WTC11 (cell line): ENCODE results near the gene SMYD4. TPM values are rescaled to one million over a fixed set of nuclear protein-coding genes. Genes with fewer than 3 reads are reported as not detected.
"Not testable (repeated sequence)": the region's sequence is repeated elsewhere in the genome, so short reads cannot be mapped to it uniquely, and the experiment has no call there.

Experiments used
- ATAC-seq: fragments of 200-7000 bp; cut with Tn5 transposase; 2 replicates; pipeline ENCODE4 v1.10.0; 2021; ENCODE audit warnings: mild to moderate bottlenecking, moderate library complexity
- CTCF ChIA-PET: fragments of 300-600 bp; sonication (Branson Sonifier 250); formaldehyde crosslinking; loops from one replicate; lab custom pipeline; 2021; ENCODE audit warnings: antibody characterized with exemption; lab: Charles Lee
- POLR2A ChIA-PET: fragments of 350-600 bp; sonication (Branson Sonifier 250); formaldehyde crosslinking; loops from one replicate; lab custom pipeline; 2021; ENCODE audit warnings: antibody characterized with exemption; lab: Charles Lee
- DNase-seq: peaks from one replicate; pipeline ENCODE4 v3.0.0; 2021; ENCODE audit warnings: low spot score
- H3K27ac Mint-ChIP-seq: 2 replicates; pipeline ENCODE4 v1.8.0; 2021; ENCODE audit warnings: mixed read lengths
- H3K27me3 Mint-ChIP-seq: 2 replicates; pipeline ENCODE4 v1.8.0; 2021; ENCODE audit warnings: low read depth, mild to moderate bottlenecking, moderate library complexity, mixed read lengths
- H3K36me3 Mint-ChIP-seq: 2 replicates; pipeline ENCODE4 v1.8.0; 2021; ENCODE audit warnings: mixed read lengths
- H3K4me1 Mint-ChIP-seq: 2 replicates; pipeline ENCODE4 v1.8.0; 2022; ENCODE audit warnings: mixed read lengths
- H3K4me3 Mint-ChIP-seq: 2 replicates; pipeline ENCODE4 v1.8.0; 2021; ENCODE audit warnings: mild to moderate bottlenecking, moderate library complexity, mixed read lengths
- H3K9me3 Mint-ChIP-seq: 2 replicates; pipeline ENCODE4 v1.8.0; 2021; ENCODE audit warnings: mixed read lengths
- CREM ChIP-seq: sonication (generic); formaldehyde crosslinking; IDR thresholded peaks from 2 replicates; pipeline ENCODE4 v1.8.1; 2022; ENCODE audit warnings: mild to moderate bottlenecking, missing genetic modification reagents, moderate library complexity
- ETV6 ChIP-seq: sonication (generic); formaldehyde crosslinking; IDR thresholded peaks from 2 replicates; pipeline ENCODE4 v1.8.1; 2022; ENCODE audit warnings: mild to moderate bottlenecking, missing genetic modification reagents
- GABPB1 ChIP-seq: sonication (generic); formaldehyde crosslinking; IDR thresholded peaks from 2 replicates; pipeline ENCODE4 v1.8.1; 2023; ENCODE audit warnings: mild to moderate bottlenecking, missing genetic modification reagents
- HMGA2 ChIP-seq: fragments of 250-450 bp; sonication (Bioruptor Pico); IDR thresholded peaks from 2 replicates; pipeline ENCODE4 v1.4.0; 2021; ENCODE audit warnings: mild to moderate bottlenecking, moderate library complexity
- NFE2L1 ChIP-seq: sonication (generic); formaldehyde crosslinking; IDR thresholded peaks from 2 replicates; pipeline ENCODE4 v1.8.1; 2023; ENCODE audit warnings: missing genetic modification reagents
- NFYB ChIP-seq: sonication (generic); formaldehyde crosslinking; conservative IDR thresholded peaks from 2 replicates; pipeline ENCODE4 v1.8.0; 2022; ENCODE audit warnings: low read depth, missing genetic modification reagents
- SP1 ChIP-seq: sonication (generic); formaldehyde crosslinking; conservative IDR thresholded peaks from 2 replicates; pipeline ENCODE4 v1.8.1; 2022; ENCODE audit warnings: missing genetic modification reagents
- TCF7 ChIP-seq: sonication (generic); formaldehyde crosslinking; IDR thresholded peaks from 2 replicates; pipeline ENCODE4 v1.8.0; 2022; ENCODE audit warnings: mild to moderate bottlenecking, low read depth, missing genetic modification reagents, moderate library complexity
- TEAD1 ChIP-seq: sonication (generic); formaldehyde crosslinking; IDR thresholded peaks from 2 replicates; pipeline ENCODE4 v1.8.0; 2022; ENCODE audit warnings: mild to moderate bottlenecking, missing genetic modification reagents
- total RNA-seq: library from RNA; stranded (reverse); gene quantifications from 3 replicates; pipeline ENCODE4 v1.2.3, GENCODE V29; 2021
- TF ChIP-seq, protein P1 (sequence below): fragments of 250-450 bp; sonication (Bioruptor Pico); IDR thresholded peaks from 2 replicates; pipeline ENCODE4 v1.9.0; 2021; ENCODE audit warnings: mild to moderate bottlenecking
- TF ChIP-seq, protein P2 (sequence below): sonication (generic); formaldehyde crosslinking; IDR thresholded peaks from 2 replicates; pipeline ENCODE4 v1.8.1; 2022; ENCODE audit warnings: low read depth, mild to moderate bottlenecking, moderate library complexity, missing genetic modification reagents, borderline replicate concordance
- TF ChIP-seq, protein P3 (sequence below): fragments of 200-600 bp; IDR thresholded peaks from 2 replicates; pipeline ENCODE4 v1.8.0; 2022; ENCODE audit warnings: antibody characterized with exemption
- TF ChIP-seq, protein P4 (sequence below): sonication (generic); formaldehyde crosslinking; IDR thresholded peaks from 2 replicates; pipeline ENCODE4 v1.8.1; 2023; ENCODE audit warnings: mild to moderate bottlenecking, missing genetic modification reagents
- TF ChIP-seq, protein P5 (sequence below): sonication (generic); formaldehyde crosslinking; IDR thresholded peaks from 2 replicates; pipeline ENCODE4 v1.8.0; 2022; ENCODE audit warnings: mild to moderate bottlenecking, missing genetic modification reagents

SMYD4 gene
- total RNA-seq, 1 experiment from 2014 or later = 24.1 TPM

DNA sequence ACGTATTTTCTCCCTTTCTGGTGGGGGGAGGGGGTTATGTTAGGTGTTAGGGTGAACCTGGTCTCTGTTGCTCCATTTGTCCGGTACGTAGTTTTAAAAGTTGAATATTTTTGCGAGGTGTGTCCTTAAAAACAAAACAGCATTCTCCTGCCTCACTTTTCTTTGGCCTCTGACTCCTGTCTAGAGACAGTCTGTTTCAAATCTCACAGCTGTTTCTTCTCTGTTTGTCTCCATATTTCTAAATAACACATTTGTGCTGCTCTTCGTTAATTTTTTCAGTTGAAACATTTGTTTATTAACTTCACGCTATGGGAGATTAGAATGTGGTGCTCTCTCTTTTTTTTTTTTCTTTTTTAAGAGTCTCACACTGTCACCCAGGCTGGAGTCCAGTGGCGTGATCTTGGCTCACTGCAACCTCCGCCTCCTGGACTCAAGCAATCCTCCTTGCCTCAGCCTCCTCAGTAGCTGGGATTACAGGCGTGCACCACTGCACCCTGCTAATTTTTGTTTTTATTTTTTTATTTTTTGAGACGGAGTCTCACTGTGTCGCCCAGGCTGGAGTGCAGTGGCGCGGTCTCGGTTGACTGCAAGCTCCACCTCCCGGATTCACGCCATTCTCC lies 31.8 kb upstream of the SMYD4 start:
- H3K27me3 Mint-ChIP-seq = no peaks in the 10 kb centered on the region
- no peaks in the 10 kb centered on the region for H3K9me3 Mint-ChIP-seq
- CTCF ChIA-PET = no interaction called here
- DNase-seq (no peak), ATAC-seq (no peak)
- H3K36me3 Mint-ChIP-seq = peaks cover 22% of the 10 kb centered on the region
- TF ChIP-seq, protein P1, sequence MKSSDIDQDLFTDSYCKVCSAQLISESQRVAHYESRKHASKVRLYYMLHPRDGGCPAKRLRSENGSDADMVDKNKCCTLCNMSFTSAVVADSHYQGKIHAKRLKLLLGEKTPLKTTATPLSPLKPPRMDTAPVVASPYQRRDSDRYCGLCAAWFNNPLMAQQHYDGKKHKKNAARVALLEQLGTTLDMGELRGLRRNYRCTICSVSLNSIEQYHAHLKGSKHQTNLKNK (CRISPR knock-in tag) = no peak
- TF ChIP-seq CREM (CRISPR knock-in tag) = no peak
- no peak overlapping the region for H3K4me3 Mint-ChIP-seq
- H3K4me1 Mint-ChIP-seq = no peaks in the 10 kb centered on the region
- POLR2A ChIA-PET = no interaction called here
- no peak overlapping the region for H3K27ac Mint-ChIP-seq

DNA sequence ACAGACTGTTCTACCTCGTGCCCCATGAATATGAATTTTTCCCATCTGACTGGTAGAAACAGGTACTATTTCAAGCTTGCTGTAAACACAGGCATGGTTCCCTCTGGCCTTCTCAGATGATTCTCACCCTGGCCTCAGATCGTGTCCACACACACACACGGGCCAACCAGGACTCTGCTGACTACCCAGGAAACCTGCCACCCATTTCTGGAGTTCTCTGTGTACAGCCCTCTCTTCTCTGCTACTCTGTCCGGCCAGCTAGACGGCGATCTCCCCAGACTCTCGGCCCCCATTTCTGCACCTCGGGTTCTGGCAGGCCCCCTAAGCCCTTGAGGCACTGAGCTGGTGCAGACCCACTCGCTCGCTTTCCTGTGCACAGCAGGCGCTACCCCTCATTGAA lies 31.3 kb upstream of the SMYD4 start:
- ChIA-PET POLR2A (no interaction called here), CTCF (no interaction called here)
- H3K4me3 Mint-ChIP-seq = no peak overlapping the region
- DNase-seq = no peak
- peak overlapping the region; percentile 24; the same call in 1 of the 2 replicates for H3K27ac Mint-ChIP-seq
- H3K9me3 Mint-ChIP-seq = no peaks in the 10 kb centered on the region
- H3K4me1 Mint-ChIP-seq = no peaks in the 10 kb centered on the region
- TF ChIP-seq CREM (CRISPR knock-in tag) (no peak), NFE2L1 (CRISPR knock-in tag) (no peak)
- TF ChIP-seq, protein P2, sequence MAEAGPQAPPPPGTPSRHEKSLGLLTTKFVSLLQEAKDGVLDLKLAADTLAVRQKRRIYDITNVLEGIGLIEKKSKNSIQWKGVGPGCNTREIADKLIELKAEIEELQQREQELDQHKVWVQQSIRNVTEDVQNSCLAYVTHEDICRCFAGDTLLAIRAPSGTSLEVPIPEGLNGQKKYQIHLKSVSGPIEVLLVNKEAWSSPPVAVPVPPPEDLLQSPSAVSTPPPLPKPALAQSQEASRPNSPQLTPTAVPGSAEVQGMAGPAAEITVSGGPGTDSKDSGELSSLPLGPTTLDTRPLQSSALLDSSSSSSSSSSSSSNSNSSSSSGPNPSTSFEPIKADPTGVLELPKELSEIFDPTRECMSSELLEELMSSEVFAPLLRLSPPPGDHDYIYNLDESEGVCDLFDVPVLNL = no peak
- no peaks in the 10 kb centered on the region for H3K27me3 Mint-ChIP-seq
- H3K36me3 Mint-ChIP-seq = peaks cover 22% of the 10 kb centered on the region
- ATAC-seq = no peak

DNA sequence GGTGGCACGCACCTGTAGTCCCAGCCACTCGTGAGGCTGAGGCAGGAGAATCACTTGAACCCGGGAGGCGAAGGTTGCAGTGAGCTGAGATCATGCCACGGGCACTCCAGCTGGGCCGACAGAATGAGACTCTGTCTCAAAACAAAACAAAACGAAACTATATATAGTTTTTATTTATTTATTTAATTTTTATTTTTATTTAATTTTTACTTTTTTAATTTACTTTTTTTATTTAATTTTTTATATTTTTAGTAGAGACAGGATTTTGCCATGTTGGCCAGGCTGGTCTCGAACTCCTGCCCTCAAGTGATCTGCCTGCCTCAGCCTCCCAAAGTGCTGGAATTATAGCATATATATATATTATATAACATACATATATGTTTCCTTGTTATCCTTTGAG lies 26.8 kb upstream of the SMYD4 start:
- ATAC-seq, DNase-seq, H3K4me3 Mint-ChIP-seq, H3K27me3 Mint-ChIP-seq, POLR2A ChIA-PET, CTCF ChIA-PET, H3K27ac Mint-ChIP-seq, H3K4me1 Mint-ChIP-seq, H3K9me3 Mint-ChIP-seq: not testable (repeated sequence)
- H3K36me3 Mint-ChIP-seq = peaks cover 46% of the 10 kb centered on the region
- peak; percentile 97 for TF ChIP-seq HMGA2 (CRISPR knock-in tag)

DNA sequence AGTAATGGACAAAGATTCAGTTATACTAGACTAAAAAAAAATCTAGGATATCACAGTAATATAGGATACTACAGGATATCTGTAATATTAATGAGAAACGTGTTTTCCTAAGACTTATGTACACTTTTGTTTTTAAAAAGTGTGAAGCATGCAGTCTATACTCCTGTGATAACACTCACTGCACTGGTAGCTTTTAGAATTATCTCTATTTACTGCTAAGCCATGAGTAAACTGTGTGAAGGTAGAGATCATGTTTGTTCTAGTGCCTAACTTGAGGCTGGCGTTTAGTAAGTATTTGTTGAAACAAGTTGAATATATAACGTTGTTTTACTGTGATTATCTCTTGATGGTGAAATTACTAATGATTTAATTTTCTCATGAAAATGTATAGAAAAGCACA lies 24.0 kb upstream of the SMYD4 start:
- Mint-ChIP-seq H3K9me3 (no peaks in the 10 kb centered on the region), H3K27ac (no peak overlapping the region), H3K27me3 (no peaks in the 10 kb centered on the region), H3K4me1 (no peaks in the 10 kb centered on the region), H3K36me3 (peaks cover 33% of the 10 kb centered on the region), H3K4me3 (no peak overlapping the region)
- POLR2A ChIA-PET = no interaction called here
- CTCF ChIA-PET = no interaction called here
- TF ChIP-seq, protein P3, sequence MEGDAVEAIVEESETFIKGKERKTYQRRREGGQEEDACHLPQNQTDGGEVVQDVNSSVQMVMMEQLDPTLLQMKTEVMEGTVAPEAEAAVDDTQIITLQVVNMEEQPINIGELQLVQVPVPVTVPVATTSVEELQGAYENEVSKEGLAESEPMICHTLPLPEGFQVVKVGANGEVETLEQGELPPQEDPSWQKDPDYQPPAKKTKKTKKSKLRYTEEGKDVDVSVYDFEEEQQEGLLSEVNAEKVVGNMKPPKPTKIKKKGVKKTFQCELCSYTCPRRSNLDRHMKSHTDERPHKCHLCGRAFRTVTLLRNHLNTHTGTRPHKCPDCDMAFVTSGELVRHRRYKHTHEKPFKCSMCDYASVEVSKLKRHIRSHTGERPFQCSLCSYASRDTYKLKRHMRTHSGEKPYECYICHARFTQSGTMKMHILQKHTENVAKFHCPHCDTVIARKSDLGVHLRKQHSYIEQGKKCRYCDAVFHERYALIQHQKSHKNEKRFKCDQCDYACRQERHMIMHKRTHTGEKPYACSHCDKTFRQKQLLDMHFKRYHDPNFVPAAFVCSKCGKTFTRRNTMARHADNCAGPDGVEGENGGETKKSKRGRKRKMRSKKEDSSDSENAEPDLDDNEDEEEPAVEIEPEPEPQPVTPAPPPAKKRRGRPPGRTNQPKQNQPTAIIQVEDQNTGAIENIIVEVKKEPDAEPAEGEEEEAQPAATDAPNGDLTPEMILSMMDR = no peak
- TF ChIP-seq ETV6 (CRISPR knock-in tag) = no peak
- TF ChIP-seq, protein P4, sequence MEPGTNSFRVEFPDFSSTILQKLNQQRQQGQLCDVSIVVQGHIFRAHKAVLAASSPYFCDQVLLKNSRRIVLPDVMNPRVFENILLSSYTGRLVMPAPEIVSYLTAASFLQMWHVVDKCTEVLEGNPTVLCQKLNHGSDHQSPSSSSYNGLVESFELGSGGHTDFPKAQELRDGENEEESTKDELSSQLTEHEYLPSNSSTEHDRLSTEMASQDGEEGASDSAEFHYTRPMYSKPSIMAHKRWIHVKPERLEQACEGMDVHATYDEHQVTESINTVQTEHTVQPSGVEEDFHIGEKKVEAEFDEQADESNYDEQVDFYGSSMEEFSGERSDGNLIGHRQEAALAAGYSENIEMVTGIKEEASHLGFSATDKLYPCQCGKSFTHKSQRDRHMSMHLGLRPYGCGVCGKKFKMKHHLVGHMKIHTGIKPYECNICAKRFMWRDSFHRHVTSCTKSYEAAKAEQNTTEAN (CRISPR knock-in tag) = no peak
- TF ChIP-seq, protein P5, sequence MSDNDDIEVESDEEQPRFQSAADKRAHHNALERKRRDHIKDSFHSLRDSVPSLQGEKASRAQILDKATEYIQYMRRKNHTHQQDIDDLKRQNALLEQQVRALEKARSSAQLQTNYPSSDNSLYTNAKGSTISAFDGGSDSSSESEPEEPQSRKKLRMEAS (CRISPR knock-in tag) = no peak
- DNase-seq (no peak), ATAC-seq (no peak)

DNA sequence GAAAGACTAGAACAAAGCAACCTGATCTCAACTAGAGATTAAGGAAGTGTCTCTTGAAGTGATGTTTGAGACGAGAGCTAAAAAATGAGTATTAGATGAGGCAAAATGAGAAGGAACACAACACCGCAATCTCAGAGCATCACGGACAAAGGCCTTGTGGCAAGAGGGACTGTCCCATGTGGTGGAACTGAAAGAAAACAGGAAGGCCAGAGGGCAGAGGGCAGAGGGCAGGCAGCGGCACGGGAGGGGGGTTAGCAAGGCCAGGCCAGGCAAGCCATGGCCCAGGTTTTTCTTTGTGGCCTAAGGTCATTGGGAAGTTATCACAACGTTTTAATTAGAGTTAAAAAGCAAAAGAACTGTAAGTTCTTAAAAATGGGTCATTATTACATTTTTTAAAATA lies 22.6 kb upstream of the SMYD4 start:
- Mint-ChIP-seq H3K27ac (no peak overlapping the region), H3K4me3 (no peak overlapping the region), H3K4me1 (no peaks in the 10 kb centered on the region), H3K27me3 (no peaks in the 10 kb centered on the region), H3K36me3 (peaks cover 36% of the 10 kb centered on the region), H3K9me3 (no peaks in the 10 kb centered on the region)
- no peak for TF ChIP-seq TCF7 (CRISPR knock-in tag)
- TF ChIP-seq, protein P4 (CRISPR knock-in tag) = no peak
- no peak for TF ChIP-seq GABPB1 (CRISPR knock-in tag)
- TF ChIP-seq SP1 = no peak
- no peak for TF ChIP-seq TEAD1
- no peak for TF ChIP-seq NFYB (CRISPR knock-in tag)
- ATAC-seq = no peak
- ChIA-PET POLR2A (no interaction called here), CTCF (no interaction called here)
- no peak for DNase-seq
